Ascending aorta (tissue), 2 donors: ENCODE measurements around the gene APH1A. TPM values are rescaled to one million over a fixed set of nuclear protein-coding genes. Genes with fewer than 3 reads are reported as not detected.
"Not testable (repeated sequence)": the region's sequence is repeated elsewhere in the genome, so short reads cannot be mapped to it uniquely, and the experiment has no call there.

ENCODE experiments used
- DNase-seq, 2 donors: peaks; one replicate each; pipeline ENCODE4 v3.0.0-alpha.2; 2019; ENCODE audit warnings: low spot score in 2 of 2
- H3K27ac ChIP-seq, 2 donors: fragments of 200-600 bp; sonication (generic); one replicate each; pipeline ENCODE4 v1.5.1; 2016 to 2017; ENCODE audit warnings: mild to moderate bottlenecking in 1 of 2
- H3K27me3 ChIP-seq: fragments of 200-600 bp; sonication (generic); one replicate; pipeline ENCODE4 v1.5.1; 2017
- H3K36me3 ChIP-seq, 2 donors: fragments of 200-600 bp; sonication (generic); one replicate each; pipeline ENCODE4 v1.5.1; 2016
- H3K4me1 ChIP-seq, 2 donors: fragments of 200-600 bp; sonication (generic); one replicate each; pipeline ENCODE4 v1.5.1; 2016 to 2017; ENCODE audit warnings: mild to moderate bottlenecking in 1 of 2
- H3K4me3 ChIP-seq, 2 donors: fragments of 200-600 bp; sonication (generic); one replicate each; pipeline ENCODE4 v1.5.1; 2016 to 2017; ENCODE audit warnings: mild to moderate bottlenecking in 1 of 2
- H3K9me3 ChIP-seq, 2 donors: fragments of 200-600 bp; sonication (generic); one replicate each; pipeline ENCODE4 v1.5.1; 2016
- CTCF ChIP-seq, 3 experiments: fragments of 200-600 bp in 2 of 3; fragments of 450-650 bp in 1 of 3; sonication (generic) in 2 of 3; IDR thresholded peaks; one replicate each; pipeline ENCODE4 v1.5.1; 2016 to 2019; ENCODE audit warnings: antibody characterized with exemption in 3 of 3, mild to moderate bottlenecking in 1 of 3, moderate library complexity in 1 of 3
- intact Hi-C: fragments of 100-400 bp; cut with DNase I; formaldehyde crosslinking; loops from one replicate; pipeline ENCODE4 v1.15.1; 2023
- total RNA-seq: library from RNA; depleted of rRNA; stranded (reverse); fragments of >200 nt; gene quantifications from one replicate; pipeline ENCODE4 v1.1.0, GENCODE V29; 2016

The APH1A gene
- total RNA-seq, result 73.1 TPM

- Histone ChIP-seq H3K9me3 (no peaks in the 10 kb centered on the region), H3K4me1 (peaks cover 12 to 28% of the 10 kb centered on the region in 2 donors), H3K27ac (peak within 1 kb of the TSS; percentile 91), H3K36me3 (peaks cover 19 to 30% of the 10 kb centered on the region in 2 donors), H3K27me3 (no peaks in the 10 kb centered on the region), H3K4me3 (peak within 1 kb of the TSS; percentile 86 to 87)
- intact Hi-C loops, result loop anchor here (1.0 to 2.0 kb wide), 3 partner anchors 12 to 32 kb away; partner anchors contain the start of gene ANP32E
- no peak for TF ChIP-seq CTCF (IDR thresholded peaks at IDR 0.05)
- DNase-seq, result peak; percentile 92 to 99
These were observed at the start of gene APH1A for GRCh38 chr1:150268705-150269403. TSS of gene APH1A (minus strand) at chr1:150269016. CDS start at chr1:150268810, 206 bp downstream.

- intact Hi-C loops, H3K9me3 ChIP-seq, DNase-seq, H3K27me3 ChIP-seq, H3K27ac ChIP-seq, H3K4me1 ChIP-seq, H3K4me3 ChIP-seq, H3K36me3 ChIP-seq: not testable (repeated sequence)
These were observed 45.9 kb upstream of the APH1A start for GRCh38 chr1:150314691-150315090.

- H3K36me3 ChIP-seq, result peaks cover 8 to 9% of the 10 kb centered on the region in 2 donors
- H3K9me3 ChIP-seq, result no peaks in the 10 kb centered on the region
- intact Hi-C loops, result no loop called here
- no peak overlapping the region for H3K27ac ChIP-seq
- DNase-seq, result no peak
- no peaks in the 10 kb centered on the region for H3K27me3 ChIP-seq
- H3K4me3 ChIP-seq, result no peak overlapping the region
- H3K4me1 ChIP-seq, result no peaks in the 10 kb centered on the region
- no peak for TF ChIP-seq CTCF (IDR thresholded peaks at IDR 0.05)
These were observed 42.9 kb upstream of the APH1A start for GRCh38 chr1:150311762-150312161.

- DNase-seq, result no peak
- Histone ChIP-seq H3K4me1 (no peaks in the 10 kb centered on the region), H3K9me3 (no peaks in the 10 kb centered on the region), H3K27ac (no peak overlapping the region), H3K4me3 (no peak overlapping the region), H3K36me3 (peaks cover 9 to 16% of the 10 kb centered on the region in 2 donors), H3K27me3 (no peaks in the 10 kb centered on the region)
- no peak for TF ChIP-seq CTCF (IDR thresholded peaks at IDR 0.05)
- intact Hi-C loops, result no loop called here
These were observed 41.1 kb upstream of the APH1A start for GRCh38 chr1:150309758-150310508.

GRCh38 chr1:150308585-150308984, 39.8 kb upstream of the APH1A start:
- H3K27me3 ChIP-seq, result not testable (repeated sequence)

DNA sequence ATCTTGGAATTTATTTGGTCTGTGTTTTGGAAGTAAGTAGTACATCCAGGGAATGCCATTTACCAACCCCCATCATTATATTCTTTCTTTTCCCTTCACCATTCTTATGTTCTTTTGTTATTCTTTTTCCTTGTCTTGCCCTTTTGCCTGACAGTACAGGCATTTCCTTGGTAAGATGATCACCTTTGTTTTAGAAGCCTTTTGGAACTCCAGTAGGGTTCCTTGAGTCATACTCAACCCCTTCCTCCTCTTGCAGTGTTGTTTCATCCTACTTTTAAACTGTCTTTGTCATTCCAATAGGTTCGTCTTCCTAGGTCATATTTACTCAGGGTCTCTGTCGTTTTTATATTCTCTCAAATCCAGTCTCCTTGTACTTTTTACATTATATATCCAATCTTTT, 34.1 kb upstream of the APH1A start:
- Histone ChIP-seq H3K4me3 (no peak overlapping the region), H3K27me3 (no peaks in the 10 kb centered on the region), H3K4me1 (no peaks in the 10 kb centered on the region), H3K27ac (no peak overlapping the region), H3K36me3 (peaks cover 21 to 47% of the 10 kb centered on the region in 2 donors), H3K9me3 (no peaks in the 10 kb centered on the region)
- DNase-seq, result no peak
- TF ChIP-seq CTCF (IDR thresholded peaks at IDR 0.05), result no peak
- intact Hi-C loops, result no loop called here

More at GRCh38 chr1:150308585-150308984, 39.8 kb upstream of the APH1A start:
- peaks cover 9 to 20% of the 10 kb centered on the region in 2 donors for H3K36me3 ChIP-seq
- DNase-seq, H3K4me1 ChIP-seq, H3K27ac ChIP-seq, intact Hi-C loops, H3K9me3 ChIP-seq, H3K4me3 ChIP-seq: not testable (repeated sequence)
